HCT116 (cell line): ENCODE data around the gene LRRC46. TPM values are rescaled to one million over a fixed set of nuclear protein-coding genes. Genes with fewer than 3 reads are reported as not detected.

Experiments used
- ATAC-seq: fragments of 200-7000 bp; cut with Tn5 transposase; 2 replicates; pipeline ENCODE4 v1.9.1; 2020; ENCODE audit warnings: mild to moderate bottlenecking, moderate library complexity
- BruUV-seq: library from RNA; stranded (reverse); fragments of 400-500 nt; replicated peaks from 2 replicates; lab custom pipeline; 2021; lab: Mats Ljungman, UMichigan
- CTCF ChIA-PET: fragments of 300-600 bp; sonication (Branson Sonifier 250); formaldehyde crosslinking; loops from one replicate; lab custom pipeline; 2021; ENCODE audit warnings: antibody characterized with exemption; lab: Charles Lee
- POLR2A ChIA-PET: fragments of 300-600, 350-600 bp; sonication (Branson Sonifier 250); formaldehyde crosslinking; loops from one replicate; lab custom pipeline; 2021; ENCODE audit warnings: antibody characterized with exemption; lab: Charles Lee
- RAD21 ChIA-PET, 2 experiments: fragments of 300-600 bp; sonication (Branson Sonifier 250); formaldehyde crosslinking; loops; one replicate each; lab custom pipeline; 2023; ENCODE audit warnings: low total read pairs in 2 of 2; ENCODE audit not compliant: uncharacterized antibody in 2 of 2, unreplicated experiment in 2 of 2, low non-redundant PET in 1 of 2; lab: Charles Lee
- DNase-seq: peaks from one replicate; pipeline ENCODE4 v3.0.0-alpha.2; 2010; ENCODE audit warnings: low read depth, low spot score
- H2AFZ ChIP-seq: fragments of 200-600 bp; shearing (Covaris generic), sonication (generic); 2 replicates; pipeline ENCODE4 v1.6.1; 2017; ENCODE audit warnings: low read depth, mixed run types, mixed read lengths, antibody characterized with exemption, low read length; ENCODE audit not compliant: poor library complexity, severe bottlenecking
- H3K27ac ChIP-seq: 2 replicates; pipeline ENCODE4 v1.5.1; 2012; ENCODE audit warnings: low read depth, low read length
- H3K27me3 ChIP-seq: fragments of 200-600 bp; sonication (generic); 2 replicates; pipeline ENCODE4 v1.6.1; 2016; ENCODE audit warnings: mixed run types, low read length, mixed read lengths; ENCODE audit not compliant: insufficient read depth
- H3K36me3 ChIP-seq, 2 experiments: fragments of 200-500 bp in 1 of 2; fragments of 200-600 bp in 1 of 2; sonication (Bioruptor generic) in 1 of 2; sonication (generic) in 1 of 2; 2 replicates each; pipeline versions ENCODE4 v1.5.1 to v1.6.1; 2014 to 2016; ENCODE audit warnings: low read length in 2 of 2, inconsistent platforms in 1 of 2, mixed read lengths in 1 of 2, mixed run types in 1 of 2; ENCODE audit not compliant: insufficient read depth in 2 of 2, control insufficient read depth in 1 of 2
- H3K4me1 ChIP-seq, 2 experiments: fragments of 200-600 bp in 1 of 2; sonication (generic) in 1 of 2; 2 replicates each; pipeline versions ENCODE4 v1.5.1 to v1.6.1; 2012 to 2017; ENCODE audit warnings: low read length in 2 of 2, inconsistent platforms in 1 of 2, mild to moderate bottlenecking in 1 of 2, mixed read lengths in 1 of 2, mixed run types in 1 of 2, moderate library complexity in 1 of 2; ENCODE audit not compliant: insufficient read depth in 2 of 2, control insufficient read depth in 1 of 2
- H3K4me2 ChIP-seq: fragments of 200-600 bp; sonication (generic); 2 replicates; pipeline ENCODE4 v1.6.1; 2017; ENCODE audit warnings: mixed run types, low read length, mixed read lengths
- H3K4me3 ChIP-seq, 2 experiments: fragments of 200-600 bp in 1 of 2; sonication (generic) in 1 of 2; replicated peaks in 1 of 2; 2 replicates each; pipeline ENCODE4 v1.5.1; 2011 to 2016; ENCODE audit warnings: low read length in 2 of 2, control low read depth in 1 of 2, low read depth in 1 of 2, mild to moderate bottlenecking in 1 of 2, mixed read lengths in 1 of 2, mixed run types in 1 of 2
- H3K79me2 ChIP-seq: fragments of 200-600 bp; sonication (generic); 2 replicates; pipeline ENCODE4 v1.6.1; 2017; ENCODE audit warnings: mild to moderate bottlenecking, mixed run types, low read length, moderate library complexity, mixed read lengths; ENCODE audit not compliant: insufficient read depth
- H3K9ac ChIP-seq: fragments of 200-600 bp; sonication (generic); 2 replicates; pipeline ENCODE4 v1.6.1; 2016; ENCODE audit warnings: low read length, mixed read lengths
- H3K9me2 ChIP-seq: fragments of 200-600 bp; sonication (generic), shearing (Covaris generic); 2 replicates; pipeline ENCODE4 v1.6.1; 2017; ENCODE audit warnings: mixed run types, mild to moderate bottlenecking, moderate library complexity; ENCODE audit not compliant: insufficient read depth
- H3K9me3 ChIP-seq, 2 experiments: fragments of 200-500 bp in 1 of 2; fragments of 200-600 bp in 1 of 2; sonication (Bioruptor generic) in 1 of 2; sonication (generic) in 1 of 2; 2 replicates each; pipeline ENCODE4 v1.6.1; 2014 to 2017; ENCODE audit warnings: low read length in 2 of 2, mixed read lengths in 2 of 2, inconsistent platforms in 1 of 2, low read depth in 1 of 2, mild to moderate bottlenecking in 1 of 2, mixed run types in 1 of 2, moderate library complexity in 1 of 2; ENCODE audit not compliant: control insufficient read depth in 1 of 2, insufficient read depth in 1 of 2
- H4K20me1 ChIP-seq: fragments of 200-600 bp; sonication (generic), shearing (Covaris generic); 2 replicates; pipeline ENCODE4 v1.6.1; 2017; ENCODE audit warnings: mixed run types, mild to moderate bottlenecking, moderate library complexity; ENCODE audit not compliant: insufficient read depth
- CEBPB ChIP-seq: IDR thresholded peaks from 2 replicates; pipeline ENCODE4 v1.6.1; 2012; ENCODE audit warnings: low read depth
- EZH2 ChIP-seq: fragments of 200-600 bp; sonication (generic); IDR thresholded peaks from 2 replicates; pipeline ENCODE4 v1.6.1; 2017; ENCODE audit warnings: antibody characterized with exemption, mixed run types
- EZH2phosphoT487 ChIP-seq: fragments of 200-600 bp; IDR thresholded peaks from 2 replicates; pipeline ENCODE4 v1.6.1; 2018; ENCODE audit warnings: antibody characterized with exemption, borderline replicate concordance
- RAD21 ChIP-seq: IDR thresholded peaks from 2 replicates; pipeline ENCODE4 v1.6.1; 2012; ENCODE audit warnings: low read depth, mild to moderate bottlenecking
- YY1 ChIP-seq: IDR thresholded peaks from 2 replicates; pipeline ENCODE4 v1.6.1; 2011; ENCODE audit warnings: low read length, low read depth, moderate library complexity, mild to moderate bottlenecking; ENCODE audit not compliant: insufficient replicate concordance; ENCODE audit errors: extremely low read depth
- intact Hi-C: fragments of 100-400 bp; cut with micrococcal nuclease; formaldehyde crosslinking; loops from 2 replicates; pipeline ENCODE4 v1.10.0; 2022
- total RNA-seq: library from RNA; stranded (reverse); gene quantifications from one replicate; pipeline ENCODE4 v1.2.1, GENCODE V29; 2021; ENCODE audit not compliant: unreplicated experiment
- TF ChIP-seq, protein P1 (sequence below): IDR thresholded peaks from 2 replicates; pipeline ENCODE4 v1.6.1; 2011; ENCODE audit warnings: mild to moderate bottlenecking, low read length, moderate library complexity; ENCODE audit not compliant: insufficient replicate concordance; ENCODE audit errors: extremely low read depth

Gene LRRC46
- total RNA-seq, 1 experiment from 2014 or later, result 0.76 TPM

DNA sequence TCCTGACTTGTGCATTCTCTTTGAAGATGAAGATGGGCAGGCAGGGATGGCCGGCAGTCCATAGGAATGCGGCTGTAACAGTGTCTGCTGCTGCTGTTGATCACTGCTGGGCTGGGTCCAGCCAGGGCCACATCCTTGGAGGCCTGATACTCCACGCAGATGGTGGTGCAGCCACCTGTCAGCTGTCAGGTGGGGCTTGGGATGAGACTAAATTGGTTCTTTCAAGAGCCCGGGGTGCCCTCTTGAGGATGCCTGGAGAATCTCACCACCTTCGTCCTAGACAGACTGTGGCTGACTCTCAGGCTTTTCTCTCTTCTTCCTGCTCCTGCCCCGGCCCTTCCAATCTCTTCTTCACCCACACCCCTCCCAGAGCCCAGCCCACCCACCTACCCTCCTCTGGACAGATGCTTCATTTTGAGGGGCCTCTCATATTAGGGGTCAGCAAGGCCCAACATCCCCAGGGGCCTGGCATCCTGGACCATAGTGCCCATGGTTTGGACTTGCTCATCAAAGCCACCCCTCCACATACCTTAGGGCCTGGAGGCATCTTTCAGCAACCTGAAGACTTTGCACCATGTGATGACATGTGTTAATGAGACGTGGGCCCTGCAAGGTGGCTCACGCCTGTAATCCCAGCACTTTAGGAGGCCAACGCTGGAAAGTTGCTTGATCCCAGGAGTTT is 29.0 kb upstream of the LRRC46 start (continued):
- TF ChIP-seq, protein P1, sequence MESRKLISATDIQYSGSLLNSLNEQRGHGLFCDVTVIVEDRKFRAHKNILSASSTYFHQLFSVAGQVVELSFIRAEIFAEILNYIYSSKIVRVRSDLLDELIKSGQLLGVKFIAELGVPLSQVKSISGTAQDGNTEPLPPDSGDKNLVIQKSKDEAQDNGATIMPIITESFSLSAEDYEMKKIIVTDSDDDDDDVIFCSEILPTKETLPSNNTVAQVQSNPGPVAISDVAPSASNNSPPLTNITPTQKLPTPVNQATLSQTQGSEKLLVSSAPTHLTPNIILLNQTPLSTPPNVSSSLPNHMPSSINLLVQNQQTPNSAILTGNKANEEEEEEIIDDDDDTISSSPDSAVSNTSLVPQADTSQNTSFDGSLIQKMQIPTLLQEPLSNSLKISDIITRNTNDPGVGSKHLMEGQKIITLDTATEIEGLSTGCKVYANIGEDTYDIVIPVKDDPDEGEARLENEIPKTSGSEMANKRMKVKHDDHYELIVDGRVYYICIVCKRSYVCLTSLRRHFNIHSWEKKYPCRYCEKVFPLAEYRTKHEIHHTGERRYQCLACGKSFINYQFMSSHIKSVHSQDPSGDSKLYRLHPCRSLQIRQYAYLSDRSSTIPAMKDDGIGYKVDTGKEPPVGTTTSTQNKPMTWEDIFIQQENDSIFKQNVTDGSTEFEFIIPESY, result no peak
- TF ChIP-seq EZH2phosphoT487 (no peak), EZH2 (no peak)

DNA sequence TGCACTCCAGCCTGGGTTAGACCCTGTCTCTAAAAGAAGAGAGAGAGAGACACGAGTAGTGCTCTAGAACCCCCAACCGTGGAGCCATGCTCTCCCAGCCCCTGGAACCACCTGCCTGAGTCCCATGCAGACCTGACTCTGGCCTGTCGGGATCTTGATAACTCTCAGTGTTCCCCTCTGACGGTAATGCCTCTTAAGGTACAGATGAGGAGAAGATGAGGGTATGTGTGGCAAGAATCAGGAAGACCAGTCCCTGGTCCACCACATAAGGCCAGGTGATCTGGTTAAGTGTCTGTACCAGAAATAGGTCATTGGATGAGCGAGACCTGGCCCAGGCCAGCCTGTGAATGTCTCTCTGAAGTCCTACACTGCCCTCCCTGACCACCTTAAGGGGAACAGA is 28.3 kb upstream of the LRRC46 start:
- DNase-seq (no peak), ATAC-seq (no peak)
- H3K4me3 ChIP-seq, result no peak overlapping the region
- H3K9me3 ChIP-seq, result no peaks in the 10 kb centered on the region
- ChIA-PET CTCF (no interaction called here), RAD21 (no interaction called here), POLR2A (no interaction called here)
- no peaks in the 10 kb centered on the region for H4K20me1 ChIP-seq
- no peaks in the 10 kb centered on the region for H3K9me2 ChIP-seq
- intact Hi-C loops, result loop anchor here (5.0 kb wide), 1 partner anchor 71 kb away; the partner anchor contains the start of gene TBX21
- peaks cover 11% of the 10 kb centered on the region; the same call in 1 of the 2 replicates for H3K27me3 ChIP-seq
- H3K4me1 ChIP-seq, result no peaks in the 10 kb centered on the region
- 0 out of 4 replicates have a peak, but pooled peaks cover 0 to 5% of the 10 kb centered on the region in 2 experiments for H3K36me3 ChIP-seq
- no peak overlapping the region for H3K9ac ChIP-seq
- H3K4me2 ChIP-seq, result no peak overlapping the region
- no peak overlapping the region for H3K27ac ChIP-seq
- no peak for TF ChIP-seq RAD21
- no peak for TF ChIP-seq CEBPB
- no peak for TF ChIP-seq YY1
- TF ChIP-seq, all 23 proteins: peak for 0
- Histone ChIP-seq H2AFZ (no peak overlapping the region), H3K79me2 (no peaks in the 10 kb centered on the region)
- BruUV-seq, result no TSS peak
